ENCODE results near the gene TMEM109.

Gene TMEM109

DNA sequence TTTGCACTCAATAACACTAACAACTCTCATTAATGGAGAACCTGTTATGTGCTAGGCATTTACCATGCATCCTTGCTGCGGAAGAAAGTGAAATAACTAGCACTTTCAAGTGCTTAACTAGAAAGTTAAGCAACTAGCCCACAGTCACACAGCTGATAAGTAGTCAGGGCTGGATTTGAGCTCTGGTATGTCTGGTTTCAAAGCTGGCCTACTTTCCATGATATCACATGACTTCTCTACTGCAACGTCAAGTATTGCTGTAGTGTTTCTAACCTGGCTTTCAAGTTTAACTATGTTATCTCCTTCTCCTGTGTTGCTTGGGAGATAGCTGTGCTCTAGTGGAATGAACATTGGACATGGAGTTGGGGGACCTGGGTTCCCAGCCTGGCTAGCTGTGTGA is 25.9 kb downstream of the TMEM109 start:
- no peak for DNase-seq (ENCODE audit: low read depth in 4 of 4, low spot score in 1 of 4)

DNA sequence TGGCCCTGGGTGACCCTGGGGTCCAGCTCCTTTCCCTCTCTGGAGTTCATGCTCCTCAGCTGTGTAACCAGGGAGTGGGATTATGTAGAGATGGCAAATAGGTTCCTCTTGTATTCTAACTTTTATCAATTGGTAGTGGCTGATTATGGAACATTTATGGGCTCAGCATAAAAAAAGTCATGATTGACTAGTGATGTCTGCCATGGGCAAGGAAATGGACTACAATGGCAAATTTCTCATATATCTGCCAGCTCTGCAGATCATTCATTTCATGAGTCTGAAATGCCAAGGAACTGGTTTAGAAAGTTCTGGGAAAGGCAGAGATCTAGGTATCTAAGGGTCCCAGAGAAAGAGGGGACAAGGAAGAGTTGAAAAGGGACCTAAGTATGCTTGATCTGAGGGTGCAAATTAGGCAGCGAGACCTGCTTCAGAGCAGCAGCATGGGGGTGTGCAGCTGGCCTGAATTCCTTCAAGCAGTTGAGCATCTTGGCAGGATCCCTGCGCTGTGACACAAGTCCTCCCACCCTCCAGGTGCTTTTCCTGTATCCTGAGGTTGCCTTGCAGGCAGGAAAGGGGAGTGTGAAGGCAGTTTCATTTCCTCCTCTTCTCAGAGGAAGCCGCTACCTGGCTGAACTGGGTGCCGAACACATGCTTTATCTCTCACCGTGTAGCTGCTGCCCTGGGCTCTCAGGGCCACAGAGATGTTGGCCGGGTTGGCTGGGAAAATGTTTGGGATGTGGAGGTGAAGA is 27.6 kb downstream of the TMEM109 start:
- no peak for DNase-seq (ENCODE audit: low read depth in 4 of 4, low spot score in 1 of 4)

DNA sequence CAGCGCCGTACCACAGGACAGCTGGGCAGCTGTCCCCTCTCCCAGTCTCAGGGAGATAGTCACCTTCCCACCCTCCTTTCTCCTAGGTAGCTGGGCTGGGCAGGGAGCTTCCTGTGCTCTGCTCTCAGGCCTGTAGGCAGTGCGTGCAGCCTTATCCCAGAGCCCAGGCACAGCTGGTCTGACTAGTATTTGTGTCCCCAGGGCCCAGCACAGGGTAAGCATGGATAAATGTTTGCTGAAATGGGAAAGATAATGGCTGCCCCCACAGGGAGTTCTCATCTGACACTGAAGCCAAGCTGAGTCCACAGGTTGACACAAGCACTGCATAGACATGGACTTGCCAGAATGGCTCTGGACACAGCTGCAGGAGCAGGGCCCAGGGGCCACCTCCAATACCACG is 28.3 kb downstream of the TMEM109 start:
- DNase-seq (ENCODE audit: low read depth in 4 of 4, low spot score in 1 of 4) = no peak

DNA sequence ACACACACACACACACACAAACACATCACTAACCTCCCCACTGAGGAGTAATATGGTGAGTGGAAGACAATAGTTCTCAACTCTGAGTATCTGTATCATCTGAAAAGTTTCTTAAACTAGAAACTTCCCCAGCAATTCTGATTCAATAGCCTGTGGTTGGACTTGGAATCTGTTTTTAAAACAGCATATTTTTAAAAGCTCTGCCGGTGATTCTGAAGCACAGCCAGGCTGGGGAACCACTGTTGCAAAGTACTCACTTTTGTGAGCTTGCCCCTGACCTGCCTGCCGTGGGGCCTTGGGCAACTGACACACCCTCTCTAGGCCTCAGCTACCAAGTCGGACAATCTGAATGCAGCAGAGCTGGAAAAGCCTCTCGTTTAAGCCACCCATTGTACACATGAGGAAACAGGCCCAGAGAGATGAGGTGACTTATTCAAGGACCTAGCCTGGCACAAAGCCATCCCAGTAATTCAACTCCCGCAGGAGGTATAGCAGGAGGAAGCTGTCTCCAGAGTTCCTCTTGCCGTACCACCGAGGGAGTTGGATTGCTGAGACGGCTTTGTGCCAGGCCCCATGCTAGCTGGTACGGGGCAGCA is 29.1 kb downstream of the TMEM109 start:
- no peak for DNase-seq (ENCODE audit: low read depth in 4 of 4, low spot score in 1 of 4)

DNA sequence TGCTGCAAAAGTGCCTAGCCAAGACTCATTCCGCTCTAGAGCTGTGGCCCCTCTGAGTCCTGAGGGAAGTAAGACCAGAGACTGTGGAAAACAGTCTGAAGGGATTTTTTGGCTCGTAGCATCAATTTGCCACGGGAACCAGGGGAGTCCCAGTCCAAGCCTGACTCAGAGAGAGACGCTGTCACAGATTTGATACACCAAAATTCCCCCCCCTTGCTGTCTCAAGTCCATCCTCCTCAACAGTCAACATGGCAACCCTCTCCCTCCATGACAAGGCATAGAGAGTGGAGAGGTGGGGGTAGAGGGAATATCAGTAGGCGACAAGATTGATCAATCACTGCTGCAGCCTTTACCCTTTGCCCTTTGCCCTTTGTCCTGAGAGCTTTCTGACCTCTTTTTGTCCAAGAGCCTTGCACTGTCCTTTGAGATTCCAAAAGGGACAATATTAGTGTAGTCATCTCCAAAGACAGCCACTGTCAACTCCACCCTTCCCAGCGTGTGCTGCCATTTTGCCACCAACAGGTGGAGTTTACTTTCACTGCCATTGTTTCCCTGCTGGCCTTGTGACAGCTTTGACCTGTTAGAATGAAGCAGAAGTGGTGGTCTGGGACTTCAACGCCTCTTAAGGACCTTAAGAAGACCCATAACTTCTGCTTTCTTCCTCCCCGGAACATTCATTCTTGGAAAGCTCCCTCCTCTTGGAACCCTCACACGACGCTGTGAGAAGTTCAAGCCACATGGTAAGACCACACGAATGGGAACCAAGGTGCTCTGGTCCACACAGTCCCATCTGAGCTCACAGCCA is 30.7 kb downstream of the TMEM109 start:
- DNase-seq (ENCODE audit: low read depth in 4 of 4, low spot score in 1 of 4) = no peak

DNA sequence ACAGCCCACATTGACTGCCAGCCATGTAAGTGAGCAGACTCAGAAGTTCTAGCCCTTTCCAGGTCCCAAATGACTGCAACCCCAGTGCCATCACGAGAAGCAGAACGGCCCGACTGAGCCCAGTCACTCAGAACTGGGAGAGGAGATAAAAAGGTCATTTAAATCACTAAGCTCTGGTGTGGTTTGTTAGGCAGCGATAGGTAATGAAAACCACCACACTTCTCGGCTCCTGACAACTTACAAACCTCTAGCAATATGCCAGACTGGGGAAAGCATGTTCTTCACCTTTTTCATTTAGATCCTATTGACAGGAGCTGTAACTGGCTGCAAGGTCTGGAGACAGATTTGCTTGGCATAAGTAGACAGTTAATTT is 31.3 kb downstream of the TMEM109 start:
- no peak for DNase-seq (ENCODE audit: low read depth in 4 of 4, low spot score in 1 of 4)

DNA sequence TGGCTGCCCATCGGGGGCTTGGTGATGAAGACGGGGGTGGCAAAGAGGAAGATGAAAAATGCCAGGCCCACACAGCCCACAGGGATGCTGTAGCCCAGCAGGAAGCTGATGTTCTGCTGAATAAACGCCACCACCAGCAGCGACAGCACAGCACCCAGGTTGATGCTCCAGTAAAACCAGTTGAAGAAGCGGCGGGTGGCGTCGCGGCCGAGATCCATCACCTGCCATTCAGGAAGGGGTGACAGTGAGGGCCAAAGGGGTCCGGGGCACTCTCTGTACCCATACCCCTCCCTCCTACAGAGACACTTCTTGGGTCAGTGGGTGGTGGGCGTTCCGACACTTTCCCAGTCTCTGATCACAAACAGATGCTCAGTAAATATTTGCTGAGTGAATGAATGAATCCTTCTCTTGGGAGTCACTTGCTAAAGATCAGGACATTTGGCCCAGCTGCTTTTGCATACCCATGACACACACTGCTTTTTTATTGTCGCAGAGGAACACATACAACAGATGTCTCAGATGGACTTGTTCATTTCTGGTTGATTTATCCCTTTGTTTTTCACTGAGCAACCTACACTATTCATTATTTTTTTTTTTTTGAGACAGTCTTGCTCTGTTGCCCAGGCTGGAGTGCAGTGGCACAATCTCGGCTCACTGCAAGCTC is 32.8 kb downstream of the TMEM109 start:
- DNase-seq (ENCODE audit: low read depth in 4 of 4, low spot score in 1 of 4) = no peak

DNA sequence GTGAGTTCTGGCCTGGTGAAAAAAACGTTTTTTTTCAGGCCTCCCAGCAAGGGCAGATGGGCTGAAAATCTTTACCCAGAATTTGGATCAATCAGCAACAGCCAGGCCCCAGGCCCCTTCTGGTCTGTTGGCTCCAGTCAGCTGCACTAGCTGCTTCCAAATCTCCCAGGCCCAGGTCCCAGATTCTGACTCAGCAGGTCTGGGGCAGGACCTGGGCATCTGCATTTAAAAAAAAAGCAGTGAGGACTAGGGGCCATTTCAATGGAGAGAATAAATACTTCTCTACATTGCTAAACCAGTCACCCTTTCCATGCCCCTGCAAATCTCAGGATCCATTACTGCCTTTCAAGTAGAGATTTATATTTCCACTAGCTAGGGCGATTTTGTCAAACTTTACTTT is 33.7 kb downstream of the TMEM109 start:
- no peak for DNase-seq (ENCODE audit: low read depth in 4 of 4, low spot score in 1 of 4)

DNA sequence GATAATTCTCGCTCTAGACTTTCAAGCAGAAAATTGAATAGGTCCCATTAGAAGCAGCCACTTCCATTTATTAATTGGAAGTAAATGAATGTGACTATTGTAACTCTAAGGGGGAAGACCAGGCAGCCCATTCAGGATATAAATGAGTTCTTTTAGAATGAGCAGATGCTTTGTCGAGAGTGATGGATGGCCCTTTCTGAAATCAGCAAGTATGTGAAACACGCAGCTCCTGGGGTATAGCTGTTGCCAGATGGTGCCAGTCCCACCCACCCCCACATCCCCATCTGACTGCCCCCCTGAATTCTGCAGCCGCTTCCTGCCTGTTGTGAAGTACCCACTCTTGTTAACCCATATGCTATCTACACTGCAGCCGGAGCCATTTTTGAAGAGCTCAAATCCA is 34.3 kb downstream of the TMEM109 start:
- no peak for DNase-seq (ENCODE audit: low read depth in 4 of 4, low spot score in 1 of 4)

DNA sequence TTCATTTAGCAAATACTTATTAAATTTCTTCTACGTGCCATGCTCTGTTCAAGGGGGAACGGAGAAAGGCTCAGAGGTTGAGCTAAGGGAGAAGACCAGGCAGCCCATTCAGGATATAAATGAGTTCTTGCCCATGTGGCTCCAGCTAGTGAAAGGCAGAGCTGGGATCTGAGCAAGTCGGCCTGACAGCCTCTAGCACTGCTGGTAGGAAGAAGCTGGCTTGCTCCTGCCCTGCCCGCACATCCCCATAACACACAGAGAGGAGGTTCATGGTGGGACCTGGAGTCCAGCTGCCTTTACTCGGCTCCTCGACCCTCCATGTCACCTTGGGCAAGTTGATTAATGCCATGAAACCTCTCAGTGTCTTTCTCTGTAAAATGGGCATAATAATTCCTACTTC is 36.1 kb downstream of the TMEM109 start:
- no peak for DNase-seq (ENCODE audit: low read depth in 4 of 4, low spot score in 1 of 4)

DNA sequence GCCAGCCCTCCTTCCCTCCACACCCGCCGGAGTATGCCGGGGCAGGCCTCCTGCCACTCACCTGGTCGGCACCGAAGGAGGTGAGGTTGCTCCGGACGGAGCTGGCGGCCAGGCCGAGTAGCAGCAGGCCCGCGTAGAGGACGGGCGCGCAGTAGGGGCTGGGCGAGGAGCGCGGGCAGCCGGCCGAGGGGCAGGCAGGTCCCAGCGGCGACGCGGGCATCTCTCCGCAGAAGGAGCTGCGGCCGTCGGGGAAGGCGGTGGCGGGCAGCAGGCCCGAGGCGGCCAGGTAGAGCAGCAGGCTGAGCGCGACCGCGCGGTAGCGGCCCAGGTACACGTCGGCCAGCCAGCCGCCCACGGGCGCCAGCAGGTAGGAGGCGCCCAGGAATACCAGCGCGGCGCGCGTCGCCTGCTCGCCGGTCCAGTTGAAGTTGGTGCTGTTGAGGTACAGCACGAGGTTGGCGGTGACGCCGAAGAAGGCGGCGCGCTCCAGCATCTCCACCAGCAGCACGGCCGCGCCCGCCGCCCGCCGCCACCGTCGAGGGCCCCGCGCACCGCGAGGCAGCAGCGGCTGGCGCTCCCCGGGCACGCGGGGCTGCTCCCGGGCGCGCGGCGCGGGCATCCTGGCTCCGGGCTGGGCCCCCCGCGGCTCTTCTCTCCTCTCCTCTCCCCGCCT is 37.1 kb downstream of the TMEM109 start:
- no peak for DNase-seq (ENCODE audit: low read depth in 4 of 4, low spot score in 1 of 4)

DNA sequence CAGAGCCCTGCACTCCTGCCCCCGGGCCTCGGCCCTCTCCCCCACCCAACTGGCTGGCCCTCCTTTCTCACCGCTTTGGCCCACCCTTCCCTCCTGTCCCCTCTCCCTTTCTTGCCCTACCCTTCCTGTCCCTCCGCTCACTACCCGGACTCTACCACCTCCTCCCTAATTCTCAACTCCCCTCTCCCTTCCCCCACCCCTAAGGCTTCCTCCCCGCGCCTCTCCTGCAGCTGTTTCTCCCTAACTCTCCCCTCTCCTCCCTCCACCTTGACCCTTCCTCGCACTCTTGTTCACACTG is 37.6 kb downstream of the TMEM109 start:
- DNase-seq (ENCODE audit: low read depth in 4 of 4, low spot score in 1 of 4) = no peak

DNA sequence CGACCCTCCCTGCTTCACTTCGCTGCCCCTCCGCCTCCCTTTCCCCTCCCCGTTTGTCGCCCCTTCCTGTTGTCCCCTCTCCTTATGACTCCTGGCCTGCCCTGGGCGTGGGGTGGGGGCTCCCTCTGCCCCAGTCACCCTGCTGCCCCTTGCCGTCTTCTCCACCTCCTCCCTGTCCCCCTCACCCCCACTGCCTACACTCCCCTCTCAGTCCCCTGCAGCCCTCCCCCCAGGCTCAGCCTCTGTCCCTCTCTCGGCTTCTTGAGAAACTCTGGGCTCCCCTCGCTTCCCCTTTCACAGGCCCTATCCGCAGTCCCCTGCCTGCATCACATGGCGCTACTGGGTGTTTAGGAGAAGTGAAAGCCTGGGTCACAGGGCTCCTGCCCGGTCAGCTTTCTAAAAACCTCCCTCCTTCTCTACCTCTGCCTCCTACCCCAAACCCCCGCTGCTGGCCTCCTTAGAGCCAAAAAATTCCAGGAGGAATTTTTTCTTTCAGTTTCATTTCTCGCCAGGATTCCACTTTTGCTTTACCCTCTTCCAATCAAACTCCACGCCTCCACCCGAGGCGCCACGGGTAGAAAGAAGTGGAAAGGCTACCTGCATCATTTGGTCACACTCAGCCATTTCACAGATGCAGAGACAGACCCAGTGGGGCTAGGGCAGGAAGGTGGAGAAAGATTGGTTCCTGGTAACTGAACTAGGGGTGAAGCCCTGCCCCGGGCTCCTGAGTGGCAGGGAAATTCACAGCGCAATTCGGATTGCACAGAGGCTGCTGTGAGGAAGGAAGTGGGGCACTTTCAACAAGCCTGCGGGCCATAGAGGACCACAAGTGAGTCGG is 38.2 kb downstream of the TMEM109 start, which contains the start of gene SLC15A3:
TSS of gene SLC15A3 (minus strand) at position 273 of the 838 bp plus-strand sequence. CDS start 625 bp downstream, outside the sequence.
- no peak for DNase-seq (ENCODE audit: low read depth in 4 of 4, low spot score in 1 of 4)

DNA sequence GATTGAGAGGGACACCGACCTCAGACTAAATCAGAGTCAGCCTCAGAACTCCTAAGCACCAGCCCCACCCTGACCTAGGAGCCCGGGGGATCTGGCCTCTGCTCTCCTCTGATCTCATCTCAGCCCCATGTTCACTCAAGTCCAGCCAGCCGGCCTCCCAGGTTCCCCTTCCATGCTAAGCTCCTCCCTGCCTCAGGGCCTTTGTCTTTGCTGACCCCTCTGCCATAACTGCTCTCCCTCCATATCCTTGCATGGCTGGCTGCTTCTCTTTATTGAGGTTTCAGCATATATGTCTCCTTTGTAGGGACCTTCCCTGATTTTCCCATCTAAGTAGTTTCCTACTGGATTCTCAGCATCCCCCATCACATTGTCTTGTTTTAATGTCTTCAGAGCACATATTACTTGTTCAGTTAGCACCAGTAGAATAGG is 38.8 kb downstream of the TMEM109 start:
- no peak for DNase-seq (ENCODE audit: low read depth in 4 of 4, low spot score in 1 of 4)

DNA sequence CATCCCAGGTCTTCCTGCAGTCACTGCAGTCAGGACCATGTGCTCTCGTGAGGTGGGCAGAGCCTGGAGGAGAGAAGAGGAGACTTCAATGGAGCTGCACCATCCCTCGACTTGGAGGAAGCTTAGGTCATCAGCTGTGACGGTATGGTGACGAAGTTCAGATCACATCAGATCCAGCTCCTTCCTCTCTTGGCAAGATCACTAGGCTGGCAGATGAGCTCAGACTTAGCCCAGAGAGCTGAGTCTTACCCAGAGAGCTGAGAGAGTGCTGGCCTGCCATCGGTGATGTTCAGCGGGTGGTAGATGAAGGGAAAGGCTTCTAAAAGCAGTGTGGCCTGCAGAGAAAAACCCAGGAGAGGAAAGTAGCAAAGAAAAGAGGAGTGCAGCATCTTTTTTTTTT is 39.8 kb downstream of the TMEM109 start:
- DNase-seq (ENCODE audit: low read depth in 4 of 4, low spot score in 1 of 4) = no peak

DNA sequence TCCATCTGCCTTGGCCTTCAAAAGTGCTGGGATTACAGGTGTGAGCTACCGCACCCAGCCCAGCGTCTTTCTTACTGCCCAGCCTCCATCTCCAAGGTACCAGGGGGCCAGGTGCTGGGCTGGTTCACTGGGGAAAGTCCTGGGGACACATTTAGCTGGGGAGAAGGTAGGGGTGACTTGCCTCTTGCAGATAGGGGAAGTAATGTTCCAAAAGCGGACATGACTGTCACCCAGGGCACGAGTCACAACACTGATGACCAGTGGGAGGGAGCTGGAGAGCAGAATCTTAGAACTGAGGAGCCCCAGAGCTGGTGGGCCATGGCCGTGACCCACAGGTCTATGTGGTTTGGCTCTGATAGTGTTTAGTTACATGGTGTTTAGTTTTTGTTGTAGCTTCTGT is 40.5 kb downstream of the TMEM109 start:
- no peak for DNase-seq (ENCODE audit: low read depth in 4 of 4, low spot score in 1 of 4)

DNA sequence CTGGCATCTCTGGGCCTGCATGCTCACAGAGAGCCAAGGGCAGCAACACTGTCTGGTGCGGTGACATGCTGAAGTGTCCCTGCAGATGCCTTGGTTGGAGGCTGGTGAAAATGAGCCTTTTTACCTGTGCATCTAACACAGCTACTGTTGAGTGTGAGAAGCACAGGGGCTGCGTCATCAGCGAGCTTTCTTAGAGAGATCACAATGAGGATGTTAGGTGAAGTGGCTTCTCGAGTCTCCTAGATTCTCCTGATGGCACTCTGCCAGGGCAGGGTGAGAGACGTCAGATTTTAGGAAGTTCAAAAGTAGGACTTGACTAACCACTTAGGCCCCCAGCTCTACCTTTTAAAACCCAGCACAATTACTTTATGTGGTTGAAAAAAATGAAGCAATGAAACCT is 41.6 kb downstream of the TMEM109 start:
- no peak for DNase-seq (ENCODE audit: low read depth in 4 of 4, low spot score in 1 of 4)

DNA sequence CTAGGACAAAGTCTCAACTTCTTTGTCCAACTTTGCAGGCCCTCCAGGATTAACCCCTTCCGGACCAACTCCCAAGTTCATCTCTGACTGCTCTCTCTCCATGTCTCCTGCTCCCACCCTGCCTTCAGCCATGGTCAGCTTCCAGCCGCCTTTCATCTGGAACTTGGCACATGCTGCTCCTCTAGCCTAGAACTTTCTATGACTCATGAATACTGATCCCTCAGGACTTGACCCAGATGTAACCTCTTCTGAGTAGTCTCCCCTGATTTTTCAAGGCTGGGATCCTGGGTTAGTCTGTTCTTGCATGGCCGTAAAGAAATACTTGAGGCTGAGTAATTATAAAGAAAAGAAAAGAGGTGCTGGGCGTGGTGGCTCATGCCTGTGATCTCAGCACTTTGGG is 43.2 kb downstream of the TMEM109 start:
- no peak for DNase-seq (ENCODE audit: low read depth in 4 of 4, low spot score in 1 of 4)

DNA sequence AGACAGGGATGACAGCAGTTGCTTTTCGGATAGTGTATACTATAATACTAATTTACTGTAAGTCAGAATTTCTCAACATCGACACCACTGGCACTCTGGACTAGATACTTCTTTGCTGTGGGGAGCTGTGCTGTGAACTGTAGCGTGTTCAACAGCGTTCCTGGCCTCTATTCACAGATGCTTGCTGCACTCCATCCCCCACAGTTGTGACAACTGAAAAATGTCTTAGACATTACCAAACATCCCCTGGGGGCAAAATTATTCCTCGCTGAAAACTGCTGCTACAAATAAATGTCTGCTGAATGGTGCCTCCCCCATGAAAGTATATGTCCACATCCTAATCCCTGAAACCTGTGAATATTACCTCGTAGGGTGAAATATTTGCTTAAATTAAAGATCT is 45.5 kb downstream of the TMEM109 start:
- DNase-seq (ENCODE audit: low read depth in 4 of 4, low spot score in 1 of 4) = no peak

DNA sequence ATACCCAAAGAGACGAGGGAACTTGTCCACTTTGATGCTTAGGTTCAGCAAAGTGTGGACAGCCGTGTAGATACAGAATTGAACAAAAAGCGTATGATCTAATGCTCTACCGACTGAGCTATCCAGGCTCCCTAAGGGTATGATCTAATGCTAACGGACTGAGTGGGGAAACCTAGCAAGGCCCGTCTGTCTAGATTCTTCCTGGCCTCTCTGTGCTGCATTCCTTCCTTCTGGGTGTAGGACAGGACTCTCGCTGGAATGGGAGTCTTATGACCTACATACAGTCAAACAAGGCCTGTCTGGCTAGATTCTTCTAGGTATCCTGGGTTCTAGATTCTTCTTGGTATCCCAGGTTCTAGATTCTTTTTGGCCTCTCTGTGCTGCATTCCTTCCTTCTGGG is 46.4 kb downstream of the TMEM109 start:
- DNase-seq (ENCODE audit: low read depth in 4 of 4, low spot score in 1 of 4) = no peak
